HL-60/S4 treated with phorbol 12-myristate 13-acetate at 8.2 ng/mL for 4 days and 3 days (cell line): Measurements from ENCODE around the gene SRCIN1.

Source experiments
- in situ Hi-C: fragments of 300-500 bp; cut with MboI; formaldehyde crosslinking; loops from 2 replicates; pipeline ENCODE4 v1.15.0; 2022; ENCODE audit warnings: low sequenced_read_pairs

The SRCIN1 gene

DNA sequence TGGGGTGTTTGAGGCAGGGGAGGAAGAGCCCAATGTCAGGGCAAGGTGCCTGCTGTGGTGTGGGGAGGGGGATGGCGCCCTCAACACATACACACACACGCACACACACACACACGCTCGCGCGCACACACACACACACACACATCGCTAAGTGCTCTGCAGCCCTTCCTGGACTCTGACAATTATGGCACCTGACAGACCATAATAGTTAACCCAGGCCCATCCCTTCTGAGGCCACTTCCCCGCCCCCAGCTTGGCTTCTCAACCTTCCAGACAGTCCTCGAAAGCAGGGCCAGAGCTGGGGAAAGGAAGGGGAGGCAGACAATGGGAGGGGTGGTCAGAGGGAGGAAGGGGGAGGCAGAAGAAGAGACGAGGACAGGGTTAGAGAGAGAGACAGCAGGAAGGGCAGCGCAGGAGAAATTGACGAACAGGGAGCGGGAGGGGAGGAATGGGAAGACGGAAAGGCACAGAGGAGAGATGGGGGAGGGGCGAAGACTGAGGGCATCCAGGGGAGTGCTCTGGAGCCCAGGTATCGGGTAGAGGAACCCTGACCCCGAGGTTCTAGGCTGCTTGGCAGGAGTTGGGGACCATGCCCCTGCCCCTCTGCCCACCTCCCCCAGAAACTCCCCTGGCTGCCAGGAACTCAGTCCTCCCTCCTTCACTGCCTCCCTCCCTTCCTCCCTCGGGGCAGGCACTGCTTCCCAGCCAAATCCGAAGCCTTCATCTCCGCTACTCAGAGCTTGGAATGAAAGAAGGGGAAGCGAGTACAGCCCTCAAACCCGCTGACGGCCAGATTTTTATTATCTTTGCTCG lies 4.0 kb downstream of the SRCIN1 start:
- in situ Hi-C loops: no loop called here

GRCh38 chr17:38600906-38601305 lies 4.8 kb downstream of the SRCIN1 start:
- in situ Hi-C loops: no loop called here

- in situ Hi-C loops: no loop called here
These were observed 5.3 kb downstream of the SRCIN1 start for GRCh38 chr17:38600416-38600815.

DNA sequence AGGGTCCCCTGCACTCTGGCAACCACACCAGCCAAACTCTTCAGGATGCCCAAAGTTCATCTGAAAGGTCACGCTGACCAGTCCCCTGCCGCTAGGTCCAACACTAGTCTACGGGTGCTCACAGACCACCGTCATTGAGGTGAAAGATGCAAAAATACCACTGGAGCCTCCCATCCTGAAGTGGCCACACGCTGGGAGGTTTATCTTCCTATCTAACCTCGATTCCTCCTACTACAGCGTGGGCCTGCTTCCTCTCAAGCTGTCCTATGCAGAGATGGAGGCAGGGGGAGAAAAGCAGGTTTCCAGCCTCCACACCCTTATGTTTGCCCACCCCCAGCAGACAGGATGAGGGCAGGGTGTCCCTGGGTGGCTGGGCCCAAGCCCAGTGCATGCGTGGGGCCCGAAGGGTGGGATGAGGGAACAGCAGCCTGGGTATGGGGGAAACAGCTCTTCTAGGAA lies 6.3 kb downstream of the SRCIN1 start:
- in situ Hi-C loops: no loop called here

- in situ Hi-C loops: no loop called here
These were observed 6.8 kb downstream of the SRCIN1 start for GRCh38 chr17:38598995-38599394.

GRCh38 chr17:38598536-38598935 lies 7.2 kb downstream of the SRCIN1 start:
- in situ Hi-C loops: no loop called here

DNA sequence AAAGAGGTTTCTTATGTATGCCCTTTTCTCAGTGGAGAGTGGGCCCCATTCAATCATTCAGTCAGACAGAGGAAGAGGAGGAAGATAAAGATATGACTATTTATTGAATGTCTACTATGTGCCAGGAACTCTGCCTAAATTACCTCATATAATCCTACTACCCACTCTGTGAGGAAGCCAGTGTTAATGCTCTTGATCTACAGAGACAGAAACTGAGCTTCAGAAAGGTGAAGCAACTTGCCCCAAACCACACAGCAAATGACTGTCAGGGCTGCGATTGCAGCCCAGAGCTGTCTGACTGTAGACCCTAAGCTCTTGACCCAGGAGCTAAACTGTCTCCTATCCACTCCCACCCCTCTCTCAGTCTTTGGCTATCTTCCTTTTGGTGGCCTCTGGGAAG lies 8.4 kb downstream of the SRCIN1 start:
- in situ Hi-C loops: no loop called here

DNA sequence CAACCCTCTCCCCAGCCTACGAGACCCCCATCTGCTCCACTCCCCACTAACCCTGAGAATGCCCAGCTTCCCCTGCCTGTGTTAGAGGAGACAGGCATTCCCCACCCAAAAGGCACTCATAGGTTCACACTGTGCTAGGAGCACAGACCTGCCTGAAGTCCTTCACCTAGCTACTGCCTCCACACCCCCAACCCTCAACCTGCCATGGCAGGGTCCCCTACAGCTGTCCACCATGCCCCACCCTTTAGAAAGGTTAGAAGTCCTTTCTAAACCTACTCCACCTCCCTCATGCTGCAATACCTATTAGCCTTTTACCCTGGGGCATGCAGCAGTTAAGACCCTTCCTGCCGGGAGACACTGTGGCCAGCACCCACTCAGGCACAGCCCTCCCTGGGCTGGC lies 9.1 kb downstream of the SRCIN1 start:
- in situ Hi-C loops: no loop called here

- in situ Hi-C loops: no loop called here
These were observed 9.9 kb downstream of the SRCIN1 start for GRCh38 chr17:38595892-38596291.

DNA sequence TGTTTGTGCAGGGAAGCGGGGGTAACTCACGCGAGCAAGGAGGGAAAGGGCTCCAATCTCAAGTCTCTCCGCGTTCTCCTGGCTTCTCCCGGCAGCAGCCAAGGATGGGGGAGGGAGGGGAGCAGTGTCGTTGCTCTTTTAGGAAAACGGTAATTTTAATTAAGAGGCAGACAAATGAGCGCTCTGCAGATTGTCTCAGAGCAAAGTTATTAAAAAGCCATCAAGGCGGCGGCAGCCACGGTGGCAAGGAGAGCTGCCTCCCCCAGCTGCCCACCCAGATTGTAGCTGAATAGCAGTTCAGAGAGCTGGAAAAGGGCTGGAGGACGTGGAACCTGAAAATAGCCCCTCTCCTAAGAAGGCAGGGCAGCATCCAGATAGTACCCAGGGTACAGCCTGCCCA lies 11.6 kb downstream of the SRCIN1 start:
- in situ Hi-C loops: no loop called here

DNA sequence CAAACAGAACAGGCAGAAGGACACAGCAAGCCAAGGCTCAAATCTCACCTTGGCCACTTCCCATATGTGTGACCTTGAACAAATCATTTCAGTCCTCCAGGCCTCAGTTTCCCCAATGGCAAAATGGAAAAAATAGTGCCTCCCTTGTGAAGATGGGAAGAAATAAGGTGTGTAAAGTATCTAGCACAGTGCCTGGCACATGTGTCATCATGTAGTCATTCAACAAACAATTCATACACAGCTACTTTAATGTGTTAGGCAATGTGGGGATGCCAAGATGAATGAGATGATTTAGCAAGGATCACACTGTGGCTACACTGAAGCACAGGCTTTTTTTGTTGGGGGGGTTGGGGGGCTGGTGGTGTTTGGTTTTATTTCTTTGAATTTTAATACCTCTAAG lies 13.3 kb downstream of the SRCIN1 start:
- in situ Hi-C loops: no loop called here

GRCh38 chr17:38591759-38592241 lies 14.0 kb downstream of the SRCIN1 start:
- in situ Hi-C loops: no loop called here

- in situ Hi-C loops: no loop called here
These were observed 14.6 kb downstream of the SRCIN1 start for GRCh38 chr17:38590988-38591758.

GRCh38 chr17:38589462-38590114 lies 16.2 kb downstream of the SRCIN1 start:
- in situ Hi-C loops: no loop called here

GRCh38 chr17:38588788-38589174 lies 17.0 kb downstream of the SRCIN1 start:
- in situ Hi-C loops: no loop called here

DNA sequence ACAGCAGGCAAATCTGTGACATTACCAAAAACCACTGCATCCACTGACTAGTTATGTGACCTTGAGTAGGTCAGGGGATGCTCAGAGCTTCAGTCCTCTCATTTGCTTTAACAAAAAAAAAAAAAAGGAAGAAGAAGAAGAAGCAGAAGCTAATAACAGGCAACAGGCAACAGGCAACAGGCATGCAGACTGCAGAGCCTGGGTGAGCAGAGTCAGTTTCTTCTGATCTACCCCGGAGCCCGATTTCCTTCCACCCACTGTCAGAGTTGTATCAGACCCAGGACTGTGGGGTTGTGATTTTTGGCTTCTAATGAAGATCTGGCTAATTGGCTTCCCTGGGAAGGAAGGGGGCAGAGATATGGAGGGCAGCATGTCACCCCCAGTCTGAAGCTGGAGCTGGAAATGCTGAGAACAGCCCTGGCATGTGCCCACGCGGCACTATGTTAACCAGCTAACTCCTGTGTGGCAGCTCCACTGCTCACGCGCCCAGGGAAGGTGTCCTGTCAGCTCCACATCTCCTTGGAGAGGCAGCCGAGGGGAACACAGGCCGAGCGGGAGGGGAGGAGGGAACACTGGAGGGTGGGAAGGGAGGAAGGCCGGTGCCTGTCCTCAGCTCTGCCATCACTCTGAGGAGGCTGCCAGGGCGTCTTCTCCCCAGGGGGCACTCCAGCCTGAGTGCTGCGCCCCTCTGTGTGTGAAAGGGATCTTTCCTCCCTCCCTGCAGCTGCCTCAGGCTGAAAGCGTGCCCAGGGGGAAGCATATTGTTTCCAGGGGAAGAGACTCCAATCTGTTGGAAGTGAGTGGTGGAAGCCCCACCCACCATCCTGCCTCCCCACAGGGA lies 17.6 kb downstream of the SRCIN1 start:
- in situ Hi-C loops: no loop called here

GRCh38 chr17:38587203-38587602 lies 18.5 kb downstream of the SRCIN1 start:
- in situ Hi-C loops: no loop called here

DNA sequence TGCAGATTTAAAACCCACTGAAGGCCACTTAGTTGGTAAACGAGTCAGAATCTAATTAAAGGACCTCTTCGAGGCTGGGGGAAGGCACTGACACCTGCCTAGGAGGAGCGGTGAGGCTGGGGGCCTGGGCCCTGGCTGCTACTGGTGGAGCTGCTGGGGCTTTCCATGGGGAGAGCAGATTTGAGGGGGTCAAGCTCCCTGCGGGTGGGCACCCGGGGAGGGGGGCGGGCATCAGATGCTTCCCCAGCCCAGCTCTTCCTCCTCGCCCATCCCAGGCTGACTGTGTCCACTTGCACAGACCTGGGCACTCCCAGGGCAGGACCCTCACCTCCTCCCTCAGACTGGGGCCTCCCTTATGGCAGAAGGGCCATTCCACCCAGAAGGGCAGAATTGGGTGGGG lies 19.0 kb downstream of the SRCIN1 start:
- in situ Hi-C loops: no loop called here

GRCh38 chr17:38585918-38586529 lies 19.7 kb downstream of the SRCIN1 start:
- in situ Hi-C loops: no loop called here
